H9 (cell line): ENCODE results near the gene TTC13. TPM values are rescaled to one million over a fixed set of nuclear protein-coding genes. Genes with fewer than 3 reads are reported as not detected.

Experiments used
- DNase-seq: peaks from one replicate; pipeline ENCODE4 v3.0.0-alpha.2; 2017
- H2AFZ ChIP-seq: one replicate; pipeline ENCODE4 v1.6.1; 2013; ENCODE audit warnings: mild to moderate bottlenecking, low read length, control low read depth, moderate library complexity
- H2AK5ac ChIP-seq: 2 replicates; pipeline ENCODE4 v1.6.1; 2013; ENCODE audit warnings: low read length, control low read depth, mixed read lengths; ENCODE audit not compliant: insufficient read length
- H2BK120ac ChIP-seq: one replicate; pipeline ENCODE4 v1.6.1; 2013; ENCODE audit warnings: low read depth, mild to moderate bottlenecking, low read length, control low read depth, inconsistent platforms; ENCODE audit not compliant: poor library complexity, severe bottlenecking
- H2BK12ac ChIP-seq: 2 replicates; pipeline ENCODE4 v1.6.1; 2013; ENCODE audit warnings: low read length, control low read depth, mixed read lengths, low read depth; ENCODE audit not compliant: insufficient read length
- H2BK15ac ChIP-seq: 2 replicates; pipeline ENCODE4 v1.6.1; 2013; ENCODE audit warnings: low read depth, low read length, control low read depth
- H2BK20ac ChIP-seq: one replicate; pipeline ENCODE4 v1.6.1; 2013; ENCODE audit warnings: low read depth, mild to moderate bottlenecking, low read length, control low read depth, inconsistent platforms; ENCODE audit not compliant: poor library complexity, severe bottlenecking
- H2BK5ac ChIP-seq: 2 replicates; pipeline ENCODE4 v1.6.1; 2013; ENCODE audit warnings: low read length, control low read depth, mixed read lengths; ENCODE audit not compliant: insufficient read length
- H3K14ac ChIP-seq: 2 replicates; pipeline ENCODE4 v1.6.1; 2013; ENCODE audit warnings: low read length, control low read depth; ENCODE audit not compliant: insufficient read depth
- H3K18ac ChIP-seq: 2 replicates; pipeline ENCODE4 v1.6.1; 2013; ENCODE audit warnings: low read depth, mild to moderate bottlenecking, mixed read lengths, low read length, control low read depth; ENCODE audit not compliant: insufficient read length
- H3K23ac ChIP-seq: 2 replicates; pipeline ENCODE4 v1.6.1; 2013; ENCODE audit warnings: low read length, control low read depth, mixed read lengths, low read depth; ENCODE audit not compliant: insufficient read length
- H3K23me2 ChIP-seq: 2 replicates; pipeline ENCODE4 v1.6.1; 2013; ENCODE audit warnings: low read depth, mild to moderate bottlenecking, mixed read lengths, low read length, control low read depth; ENCODE audit not compliant: insufficient read length, poor library complexity, severe bottlenecking
- H3K27ac ChIP-seq: 2 replicates; pipeline ENCODE4 v1.5.1; 2013; ENCODE audit warnings: low read length, control low read depth, mixed read lengths, low read depth; ENCODE audit not compliant: insufficient read length
- H3K27me3 ChIP-seq: 2 replicates; pipeline ENCODE4 v1.6.1; 2013; ENCODE audit warnings: low read length, control low read depth, inconsistent platforms; ENCODE audit not compliant: insufficient read depth
- H3K4ac ChIP-seq: 2 replicates; pipeline ENCODE4 v1.6.1; 2013; ENCODE audit warnings: low read depth, mild to moderate bottlenecking, control low read depth, inconsistent platforms, low read length, moderate library complexity
- H3K4me1 ChIP-seq: 2 replicates; pipeline ENCODE4 v1.6.1; 2013; ENCODE audit warnings: low read length, control low read depth, inconsistent platforms; ENCODE audit not compliant: insufficient read depth
- H3K4me2 ChIP-seq: 2 replicates; pipeline ENCODE4 v1.6.1; 2013; ENCODE audit warnings: low read length, control low read depth, mixed read lengths; ENCODE audit not compliant: insufficient read length, insufficient read depth
- H3K56ac ChIP-seq: 2 replicates; pipeline ENCODE4 v1.6.1; 2013; ENCODE audit warnings: low read depth, mild to moderate bottlenecking, mixed read lengths, low read length, control low read depth; ENCODE audit not compliant: insufficient read length
- H3K79me1 ChIP-seq: 2 replicates; pipeline ENCODE4 v1.6.1; 2013; ENCODE audit warnings: low read depth, mild to moderate bottlenecking, moderate library complexity, low read length, control low read depth, inconsistent platforms; ENCODE audit not compliant: insufficient read depth, poor library complexity, severe bottlenecking
- H3K79me2 ChIP-seq: 2 replicates; pipeline ENCODE4 v1.6.1; 2013; ENCODE audit warnings: low read length, control low read depth, inconsistent platforms; ENCODE audit not compliant: insufficient read depth
- H3K9ac ChIP-seq: 2 replicates; pipeline ENCODE4 v1.6.1; 2013; ENCODE audit warnings: low read length, control low read depth, mixed read lengths; ENCODE audit not compliant: insufficient read length; ENCODE audit errors: extremely low read depth
- H3K9me3 ChIP-seq: one replicate; pipeline ENCODE4 v1.6.1; 2013; ENCODE audit warnings: low read depth, low read length, inconsistent platforms; ENCODE audit not compliant: control insufficient read depth
- H3T11ph ChIP-seq: one replicate; pipeline ENCODE4 v1.6.1; 2013; ENCODE audit warnings: mild to moderate bottlenecking, low read length, control low read depth, inconsistent platforms
- H4K20me1 ChIP-seq: one replicate; pipeline ENCODE4 v1.6.1; 2013; ENCODE audit not compliant: control insufficient read depth, insufficient read length, insufficient read depth
- H4K5ac ChIP-seq: 2 replicates; pipeline ENCODE4 v1.6.1; 2013; ENCODE audit warnings: low read depth, mild to moderate bottlenecking, mixed read lengths, low read length, control low read depth; ENCODE audit not compliant: insufficient read length
- H4K8ac ChIP-seq: replicated peaks from 2 replicates; pipeline ENCODE4 v1.6.1; 2013; ENCODE audit warnings: low read length, control low read depth, mixed read lengths, low read depth; ENCODE audit not compliant: insufficient read length
- H4K91ac ChIP-seq: 2 replicates; pipeline ENCODE4 v1.6.1; 2013; ENCODE audit warnings: low read depth, mild to moderate bottlenecking, moderate library complexity, mixed read lengths, low read length, control low read depth; ENCODE audit not compliant: insufficient read length
- H3K27ac Mint-ChIP-seq, 3 experiments: 2 replicates in 2 of 3; 3 replicates in 1 of 3; pipeline ENCODE4 v1.8.0; 2020 to 2021; ENCODE audit warnings: mixed read lengths in 3 of 3, mild to moderate bottlenecking in 1 of 3, moderate library complexity in 1 of 3
- H3K27me3 Mint-ChIP-seq: 2 replicates; pipeline ENCODE4 v1.8.0; 2021; ENCODE audit warnings: low read depth, mild to moderate bottlenecking, moderate library complexity, mixed read lengths
- H3K36me3 Mint-ChIP-seq, 3 experiments: 2 replicates in 2 of 3; 3 replicates in 1 of 3; pipeline ENCODE4 v1.8.0; 2020 to 2021; ENCODE audit warnings: low read depth in 3 of 3, mixed read lengths in 3 of 3; ENCODE audit not compliant: insufficient read depth in 1 of 3
- H3K4me1 Mint-ChIP-seq, 2 experiments: 2 replicates each; pipeline ENCODE4 v1.8.0; 2020; ENCODE audit warnings: mixed read lengths in 2 of 2
- H3K4me3 Mint-ChIP-seq, 2 experiments: 2 replicates in 1 of 2; 3 replicates in 1 of 2; pipeline ENCODE4 v1.8.0; 2020 to 2021; ENCODE audit warnings: mild to moderate bottlenecking in 2 of 2, mixed read lengths in 2 of 2, moderate library complexity in 1 of 2
- H3K9me3 Mint-ChIP-seq, 2 experiments: 2 replicates in 1 of 2; 3 replicates in 1 of 2; pipeline ENCODE4 v1.8.0; 2020; ENCODE audit warnings: mild to moderate bottlenecking in 2 of 2, mixed read lengths in 2 of 2, moderate library complexity in 1 of 2
- WGBS: extraction: QIAGEN DNeasy Blood & Tissue Kit; methylation state at CpG from one replicate; pipeline ENCODE4 v1.1.7; 2013; ENCODE audit warnings: missing lambda C conversion rate, low lambda C conversion rate, mixed read lengths; ENCODE audit not compliant: insufficient read length; ENCODE audit errors: extremely low coverage; 5-methylcytosine and 5-hydroxymethylcytosine counted together
- total RNA-seq: library from RNA; stranded (reverse); gene quantifications from 2 replicates; pipeline ENCODE4 v1.2.1, GENCODE V29; 2021
- TF ChIP-seq, protein P1 (sequence below): fragments of 200-600 bp; sonication (generic); conservative IDR thresholded peaks from 3 replicates; pipeline ENCODE4 v1.8.0; 2021; ENCODE audit warnings: antibody characterized with exemption, mild to moderate bottlenecking

TTC13 gene
- total RNA-seq, 1 experiment from 2014 or later = 7.6 TPM

DNA sequence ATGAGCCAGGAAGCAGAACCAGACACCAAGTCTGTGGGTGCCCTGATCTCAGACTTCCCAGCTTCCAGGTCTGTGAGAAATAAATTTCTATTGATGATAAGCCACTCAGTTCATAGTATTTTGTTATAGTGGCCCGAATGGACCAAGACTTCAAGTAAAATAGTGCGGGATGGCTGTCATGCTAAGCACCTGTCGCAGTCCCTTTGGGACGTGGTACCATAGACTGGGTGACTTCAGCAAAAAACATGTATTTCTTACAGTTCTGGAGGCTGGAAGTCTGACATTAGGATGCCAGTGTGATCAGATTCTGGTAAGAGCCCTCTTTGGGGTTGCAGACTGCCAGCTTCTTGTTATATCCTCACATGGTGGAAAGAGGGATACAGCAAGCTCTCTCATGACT, 107.7 kb downstream of the TTC13 start:
- TF ChIP-seq, protein P1, sequence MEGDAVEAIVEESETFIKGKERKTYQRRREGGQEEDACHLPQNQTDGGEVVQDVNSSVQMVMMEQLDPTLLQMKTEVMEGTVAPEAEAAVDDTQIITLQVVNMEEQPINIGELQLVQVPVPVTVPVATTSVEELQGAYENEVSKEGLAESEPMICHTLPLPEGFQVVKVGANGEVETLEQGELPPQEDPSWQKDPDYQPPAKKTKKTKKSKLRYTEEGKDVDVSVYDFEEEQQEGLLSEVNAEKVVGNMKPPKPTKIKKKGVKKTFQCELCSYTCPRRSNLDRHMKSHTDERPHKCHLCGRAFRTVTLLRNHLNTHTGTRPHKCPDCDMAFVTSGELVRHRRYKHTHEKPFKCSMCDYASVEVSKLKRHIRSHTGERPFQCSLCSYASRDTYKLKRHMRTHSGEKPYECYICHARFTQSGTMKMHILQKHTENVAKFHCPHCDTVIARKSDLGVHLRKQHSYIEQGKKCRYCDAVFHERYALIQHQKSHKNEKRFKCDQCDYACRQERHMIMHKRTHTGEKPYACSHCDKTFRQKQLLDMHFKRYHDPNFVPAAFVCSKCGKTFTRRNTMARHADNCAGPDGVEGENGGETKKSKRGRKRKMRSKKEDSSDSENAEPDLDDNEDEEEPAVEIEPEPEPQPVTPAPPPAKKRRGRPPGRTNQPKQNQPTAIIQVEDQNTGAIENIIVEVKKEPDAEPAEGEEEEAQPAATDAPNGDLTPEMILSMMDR = no peak
- Histone ChIP-seq H3K79me2 (no peaks in the 10 kb centered on the region; the same call in 1 of the 2 replicates), H4K20me1 (no peaks in the 10 kb centered on the region), H3K27ac (no peak overlapping the region), H2BK20ac (no peak overlapping the region), H4K8ac (no peak overlapping the region), H3K23me2 (peaks cover 13% of the 10 kb centered on the region), H3T11ph (no peak overlapping the region), H2AK5ac (no peak overlapping the region), H3K4me2 (no peak overlapping the region), H2BK15ac (no peak overlapping the region), H3K27me3 (peaks cover 5% of the 10 kb centered on the region), H2BK5ac (no peak overlapping the region), H3K56ac (no peak overlapping the region), H3K9me3 (no peaks in the 10 kb centered on the region), H3K18ac (no peak overlapping the region), H4K91ac (no peak overlapping the region), H2BK12ac (no peak overlapping the region), H3K9ac (no peak overlapping the region), H3K79me1 (no peaks in the 10 kb centered on the region), H2BK120ac (no peak overlapping the region), H3K23ac (no peak overlapping the region), H4K5ac (no peak overlapping the region), H3K14ac (no peak overlapping the region), H3K4me1 (no peaks in the 10 kb centered on the region), H3K4ac (no peak overlapping the region), H2AFZ (no peak overlapping the region)
- Mint-ChIP-seq H3K27me3 (peaks cover 21% of the 10 kb centered on the region), H3K4me3 (no peak overlapping the region), H3K4me1 (peaks cover 28 to 30% of the 10 kb centered on the region in 2 experiments), H3K27ac (peak overlapping the region in 1 of 3 experiments; percentile 27; a peak in 1 of 7 replicates), H3K9me3 (no peaks in the 10 kb centered on the region), H3K36me3 (peaks cover 0 to 6% (median 0%) of the 10 kb centered on the region in 3 experiments; a peak in 2 of 7 replicates)
- WGBS = no CpG with 5 or more reads among the region's 4 CpGs
- no peak for DNase-seq
